GM10847 (cell line): ENCODE measurements around the gene LRRC72.

Experiments
- POLR2A ChIP-seq: IDR thresholded peaks from 2 replicates; pipeline ENCODE4 v1.6.1; 2011; ENCODE audit not compliant: insufficient read length; ENCODE audit errors: extremely low read depth

Gene LRRC72

DNA sequence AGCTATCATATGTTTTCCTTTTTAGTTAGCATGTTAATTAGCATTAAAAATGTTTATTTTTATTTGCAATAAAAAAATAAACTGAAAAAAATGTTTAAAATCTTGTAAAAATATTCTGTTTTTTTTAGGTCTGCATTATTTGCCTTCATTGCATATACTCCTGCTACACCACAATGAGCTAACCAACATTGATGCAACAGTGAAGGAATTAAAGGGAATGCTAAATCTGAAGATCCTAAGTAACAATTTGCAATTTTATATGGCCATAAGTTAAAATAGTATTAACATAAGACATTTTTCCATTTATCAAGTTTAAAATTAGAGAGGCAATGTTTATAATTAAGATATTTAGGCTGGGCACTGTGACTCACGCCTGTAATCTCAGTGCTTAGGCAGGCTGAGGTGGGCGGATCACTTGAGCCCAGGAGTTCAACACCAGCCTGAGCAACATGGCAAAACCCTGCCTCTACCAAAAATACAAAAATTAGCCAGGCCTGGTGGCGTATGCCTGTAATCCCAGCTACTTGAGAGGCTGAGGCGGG, 32.2 kb downstream of the LRRC72 start:
- no peak for TF ChIP-seq POLR2A

- no peak for TF ChIP-seq POLR2A
Measured at GRCh38 chr7:16559497-16560179, 33.0 kb downstream of the LRRC72 start.

DNA sequence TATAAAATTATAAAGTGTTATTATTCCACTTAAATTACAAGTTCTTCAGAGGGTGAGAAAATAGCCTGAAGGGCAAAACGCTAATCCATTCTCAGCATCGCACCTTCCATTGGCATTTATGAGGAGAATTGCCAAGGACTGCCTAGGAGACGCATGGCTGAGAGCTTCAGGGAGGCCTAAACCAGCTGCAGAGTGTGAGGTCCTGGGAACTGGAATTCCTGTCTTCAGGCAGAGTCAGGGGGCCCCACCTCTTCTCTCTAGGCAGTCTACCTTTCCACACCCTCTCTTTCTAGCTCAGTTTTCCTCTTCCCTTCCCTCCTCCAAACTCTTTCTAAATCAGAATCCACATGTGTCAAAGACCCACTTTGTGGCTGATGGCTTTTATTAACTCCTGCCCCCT, 35.3 kb downstream of the LRRC72 start:
- no peak for TF ChIP-seq POLR2A

GRCh38 chr7:16562456-16563220, 36.0 kb downstream of the LRRC72 start:
- TF ChIP-seq POLR2A: no peak

DNA sequence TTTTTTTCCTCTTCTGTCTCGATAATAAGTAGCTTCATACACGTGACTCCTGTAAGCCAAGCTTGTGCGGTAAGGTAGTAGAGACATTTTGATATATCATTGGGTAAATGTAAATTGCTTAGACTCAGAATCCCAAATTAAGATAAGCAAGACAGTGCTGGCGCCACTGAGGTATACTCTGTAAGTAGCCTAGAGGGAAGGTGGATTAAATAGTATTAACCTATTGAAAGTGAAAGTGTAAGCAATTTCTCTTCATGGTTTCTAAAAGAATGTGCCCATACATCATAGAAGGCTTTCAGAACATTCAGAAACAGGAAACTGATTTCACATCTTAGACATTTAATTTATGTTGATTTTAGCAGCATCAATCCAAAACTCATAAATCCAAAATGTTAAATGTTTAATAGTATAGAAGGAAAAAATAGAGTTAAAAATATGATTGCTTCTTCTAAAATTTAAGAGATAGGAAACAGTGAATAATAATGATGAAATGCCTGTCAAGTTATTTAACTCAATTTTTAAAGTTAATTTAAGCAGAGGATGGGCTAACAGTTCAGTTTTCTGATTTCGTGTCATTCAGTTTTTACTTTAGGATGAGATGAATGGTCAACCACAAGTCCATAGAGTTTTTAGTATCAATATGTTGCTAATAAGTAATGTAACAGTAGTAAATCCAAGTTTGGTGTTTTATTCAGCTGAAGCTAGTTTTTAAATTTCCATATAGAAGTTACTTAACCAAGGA, 36.8 kb downstream of the LRRC72 start:
- TF ChIP-seq POLR2A: no peak

GRCh38 chr7:16564023-16564380, 37.4 kb downstream of the LRRC72 start:
- no peak for TF ChIP-seq POLR2A

- TF ChIP-seq POLR2A: no peak
Measured at GRCh38 chr7:16564909-16565426, 38.3 kb downstream of the LRRC72 start.

GRCh38 chr7:16571941-16572340, 45.3 kb downstream of the LRRC72 start:
- no peak for TF ChIP-seq POLR2A

GRCh38 chr7:16579216-16579615, 52.6 kb downstream of the LRRC72 start:
- no peak for TF ChIP-seq POLR2A

DNA sequence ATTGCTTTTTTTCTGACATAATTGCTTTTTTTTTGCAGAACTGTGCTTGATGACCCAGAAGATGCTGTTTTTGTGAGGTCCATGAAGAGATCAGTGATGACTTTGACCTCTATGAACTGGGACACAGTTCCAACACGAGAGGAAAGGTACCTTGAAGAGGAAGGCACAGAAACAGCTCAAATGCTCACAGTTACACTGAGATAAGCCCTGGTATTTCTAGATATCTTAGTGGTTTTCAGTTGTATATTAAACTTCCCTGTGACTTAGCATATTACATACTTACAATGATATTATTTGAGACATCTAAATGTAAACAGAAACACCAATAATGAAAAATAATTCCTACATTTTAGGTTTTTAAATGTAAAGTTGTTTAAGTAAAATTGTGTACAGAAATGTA, 54.7 kb downstream of the LRRC72 start:
- TF ChIP-seq POLR2A: no peak

DNA sequence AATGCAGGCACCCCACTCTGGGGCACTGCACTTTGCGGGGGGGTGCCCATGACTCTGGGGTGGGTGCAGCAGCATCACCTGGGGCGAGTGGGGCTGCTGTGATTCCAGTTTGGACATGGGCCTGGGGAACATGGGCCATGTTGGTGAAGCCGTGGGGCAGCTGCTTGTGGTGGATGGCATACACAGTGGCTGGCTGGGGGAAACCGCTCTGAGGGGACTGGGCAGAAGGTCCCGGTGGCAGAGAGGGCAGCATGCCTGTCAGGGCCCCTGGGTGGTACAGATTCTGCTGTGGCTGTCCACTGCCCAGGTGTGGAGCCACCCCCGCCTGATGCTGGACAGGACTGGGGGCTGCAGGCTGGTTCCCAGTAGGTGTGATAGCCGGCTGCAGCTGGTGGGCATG, 57.2 kb downstream of the LRRC72 start:
- no peak for TF ChIP-seq POLR2A

- no peak for TF ChIP-seq POLR2A
Measured at GRCh38 chr7:16585540-16585939, 58.9 kb downstream of the LRRC72 start.

DNA sequence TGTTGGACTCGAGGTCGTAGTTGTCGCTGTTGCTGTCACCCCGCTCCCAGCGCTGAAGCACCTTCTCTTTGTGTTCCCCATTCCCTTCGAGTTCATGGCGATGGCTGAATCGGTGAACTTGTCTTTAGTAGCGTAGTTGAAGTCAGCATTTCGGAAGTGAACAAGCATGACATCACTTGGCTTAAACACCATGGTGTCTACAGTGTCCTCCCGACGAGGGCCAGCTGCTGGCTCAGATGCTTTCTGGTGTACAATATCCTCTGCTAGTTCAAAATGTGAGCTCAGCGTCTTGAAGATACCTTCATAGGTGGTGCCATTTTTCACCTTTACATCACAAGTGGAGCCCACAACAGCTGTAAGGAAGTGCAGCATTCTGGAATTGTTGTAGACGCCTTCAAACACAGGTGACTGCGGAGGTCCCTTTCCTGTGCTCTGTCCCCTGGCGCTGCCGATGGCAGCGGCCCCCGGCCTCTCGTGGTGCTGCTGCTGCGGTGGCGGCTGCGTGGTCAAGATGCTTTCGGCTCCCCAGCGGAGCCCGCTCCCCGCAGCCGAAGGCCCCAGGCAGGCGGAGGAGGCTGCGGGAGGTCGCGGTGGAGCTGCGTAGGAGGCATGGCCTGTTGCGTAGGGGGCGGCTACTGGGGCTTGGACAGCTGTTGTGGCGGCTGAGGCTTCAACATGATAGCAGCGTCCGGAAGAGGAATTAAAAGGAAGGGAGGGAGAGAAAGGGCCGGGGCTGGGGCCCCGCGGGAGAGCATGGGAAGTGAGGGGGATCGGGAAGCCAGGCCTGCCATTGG, 59.7 kb downstream of the LRRC72 start:
- TF ChIP-seq POLR2A: no peak

- TF ChIP-seq POLR2A: no peak
Measured at GRCh38 chr7:16587129-16587528, 60.5 kb downstream of the LRRC72 start.

GRCh38 chr7:16587790-16588189, 61.2 kb downstream of the LRRC72 start:
- no peak for TF ChIP-seq POLR2A
